ENCODE data around the gene SLC35F1.
A peak's percentile ranks its signal among the peaks of the same experiment; 100 is the strongest.

Gene SLC35F1

GRCh38 chr6:118134206-118134605, 227.1 kb downstream of the SLC35F1 start:
- DNase-seq (ENCODE audit: low read depth), result no peak
- no peak overlapping the region for H3K4me3 ChIP-seq (ENCODE audit: control insufficient read depth, low read depth, low read length)
- no peak for TF ChIP-seq CTCF (conservative IDR thresholded peaks at IDR 0.05; ENCODE audit: control insufficient read depth, insufficient read depth, low read depth, low read length)

- no peak for TF ChIP-seq CTCF (conservative IDR thresholded peaks at IDR 0.05; ENCODE audit: control insufficient read depth, insufficient read depth, low read depth, low read length)
- H3K4me3 ChIP-seq (ENCODE audit: control insufficient read depth, low read depth, low read length), result no peak overlapping the region
- DNase-seq (ENCODE audit: low read depth), result no peak
Measured at GRCh38 chr6:118134736-118135135, 227.7 kb downstream of the SLC35F1 start.

GRCh38 chr6:118135371-118135770, 228.3 kb downstream of the SLC35F1 start:
- DNase-seq (ENCODE audit: low read depth), result no peak
- no peak overlapping the region for H3K4me3 ChIP-seq (ENCODE audit: control insufficient read depth, low read depth, low read length)
- TF ChIP-seq CTCF (conservative IDR thresholded peaks at IDR 0.05; ENCODE audit: control insufficient read depth, insufficient read depth, low read depth, low read length), result no peak

GRCh38 chr6:118141211-118141610, 234.1 kb downstream of the SLC35F1 start:
- no peak overlapping the region for H3K4me3 ChIP-seq (ENCODE audit: control insufficient read depth, low read depth, low read length)
- no peak for DNase-seq (ENCODE audit: low read depth)
- TF ChIP-seq CTCF (conservative IDR thresholded peaks at IDR 0.05; ENCODE audit: control insufficient read depth, insufficient read depth, low read depth, low read length), result no peak

- DNase-seq (ENCODE audit: low read depth), result peak; percentile 12
- H3K4me3 ChIP-seq (ENCODE audit: control insufficient read depth, low read depth, low read length), result no peak overlapping the region
- no peak for TF ChIP-seq CTCF (conservative IDR thresholded peaks at IDR 0.05; ENCODE audit: control insufficient read depth, insufficient read depth, low read depth, low read length)
Measured at GRCh38 chr6:118146584-118146983, 239.5 kb downstream of the SLC35F1 start.

GRCh38 chr6:118147511-118147910, 240.4 kb downstream of the SLC35F1 start:
- H3K4me3 ChIP-seq (ENCODE audit: control insufficient read depth, low read depth, low read length), result no peak overlapping the region
- no peak for DNase-seq (ENCODE audit: low read depth)
- no peak for TF ChIP-seq CTCF (conservative IDR thresholded peaks at IDR 0.05; ENCODE audit: control insufficient read depth, insufficient read depth, low read depth, low read length)

GRCh38 chr6:118148561-118148960, 241.5 kb downstream of the SLC35F1 start:
- no peak for DNase-seq (ENCODE audit: low read depth)
- no peak for TF ChIP-seq CTCF (conservative IDR thresholded peaks at IDR 0.05; ENCODE audit: control insufficient read depth, insufficient read depth, low read depth, low read length)
- no peak overlapping the region for H3K4me3 ChIP-seq (ENCODE audit: control insufficient read depth, low read depth, low read length)

Data from fibroblast of mammary gland (primary cell).